ENCODE results near the gene ZNF830. TPM values are rescaled to one million over a fixed set of nuclear protein-coding genes. Genes with fewer than 3 reads are reported as not detected.

Gene ZNF830
- total and polyA plus RNA-seq, 2 of the 13 experiments (the other 11 are each of a cell fraction or from before 2014, with no cell fraction given), result 6.1 to 19.0 TPM

DNA sequence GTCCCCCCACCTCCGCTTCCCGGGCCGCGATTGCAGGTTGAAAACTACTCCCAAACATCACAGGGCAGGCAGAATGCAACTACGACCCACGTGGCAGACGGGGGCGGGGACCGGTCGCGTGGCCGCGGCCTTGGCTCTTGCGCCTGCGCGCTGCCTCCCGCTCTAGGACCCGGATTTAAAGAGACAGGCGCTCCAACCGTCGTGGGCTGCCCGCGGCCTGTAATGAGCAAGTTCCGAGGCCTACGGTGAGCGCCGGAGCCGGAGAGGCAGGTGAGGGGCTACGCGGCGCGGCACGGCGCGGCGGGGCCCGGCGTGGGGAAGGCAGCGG lies 19.0 kb downstream of the ZNF830 start, which contains the start of gene LIG3 (continued):
- TF ChIP-seq ELF3 (CRISPR knock-in tag; IDR thresholded peaks at IDR 0.05), result peak; percentile 38
- peak; percentile 48; the same call in 1 of the 2 replicates for TF ChIP-seq ZNF138 (CRISPR knock-in tag; IDR thresholded peaks at IDR 0.05; ENCODE audit: low read depth)
- no peak for TF ChIP-seq ZNF3 (CRISPR knock-in tag; IDR thresholded peaks at IDR 0.05)
- no peak for TF ChIP-seq ZNF329 (CRISPR knock-in tag; IDR thresholded peaks at IDR 0.05; ENCODE audit: low read depth)
- TF ChIP-seq ZFP36L1 (CRISPR knock-in tag; IDR thresholded peaks at IDR 0.05), result no peak
- no peak for TF ChIP-seq TARDBP (CRISPR knock-in tag; IDR thresholded peaks at IDR 0.05)
- TF ChIP-seq PHB2 (IDR thresholded peaks at IDR 0.05; ENCODE audit: partially characterized antibody), result no peak
- TF ChIP-seq ZNF296 (CRISPR knock-in tag; conservative IDR thresholded peaks at IDR 0.05), result 0 out of 2 replicates have a peak, but pooled peaks have one; percentile 7
- TF ChIP-seq, protein P1, sequence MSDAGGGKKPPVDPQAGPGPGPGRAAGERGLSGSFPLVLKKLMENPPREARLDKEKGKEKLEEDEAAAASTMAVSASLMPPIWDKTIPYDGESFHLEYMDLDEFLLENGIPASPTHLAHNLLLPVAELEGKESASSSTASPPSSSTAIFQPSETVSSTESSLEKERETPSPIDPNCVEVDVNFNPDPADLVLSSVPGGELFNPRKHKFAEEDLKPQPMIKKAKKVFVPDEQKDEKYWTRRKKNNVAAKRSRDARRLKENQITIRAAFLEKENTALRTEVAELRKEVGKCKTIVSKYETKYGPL (CRISPR knock-in tag; IDR thresholded peaks at IDR 0.05), result peak; percentile 14; the same call in 1 of the 2 replicates
- no peak for TF ChIP-seq SMARCC2 (IDR thresholded peaks at IDR 0.05)
- TF ChIP-seq ZNF891 (CRISPR knock-in tag; IDR thresholded peaks at IDR 0.05), result 0 out of 2 replicates have a peak, but pooled peaks have one; percentile 10
- no peak for TF ChIP-seq SMAD9 (CRISPR knock-in tag; IDR thresholded peaks at IDR 0.05)
- TF ChIP-seq ZNF772 (CRISPR knock-in tag; IDR thresholded peaks at IDR 0.05), result peak; percentile 61; the same call in 1 of the 2 replicates
- no peak for TF ChIP-seq HMGA1 (CRISPR knock-in tag; conservative IDR thresholded peaks at IDR 0.05)
- TF ChIP-seq, protein P2, sequence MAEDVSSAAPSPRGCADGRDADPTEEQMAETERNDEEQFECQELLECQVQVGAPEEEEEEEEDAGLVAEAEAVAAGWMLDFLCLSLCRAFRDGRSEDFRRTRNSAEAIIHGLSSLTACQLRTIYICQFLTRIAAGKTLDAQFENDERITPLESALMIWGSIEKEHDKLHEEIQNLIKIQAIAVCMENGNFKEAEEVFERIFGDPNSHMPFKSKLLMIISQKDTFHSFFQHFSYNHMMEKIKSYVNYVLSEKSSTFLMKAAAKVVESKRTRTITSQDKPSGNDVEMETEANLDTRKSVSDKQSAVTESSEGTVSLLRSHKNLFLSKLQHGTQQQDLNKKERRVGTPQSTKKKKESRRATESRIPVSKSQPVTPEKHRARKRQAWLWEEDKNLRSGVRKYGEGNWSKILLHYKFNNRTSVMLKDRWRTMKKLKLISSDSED (CRISPR knock-in tag; IDR thresholded peaks at IDR 0.05), result no peak
- no peak for TF ChIP-seq ZNF282 (IDR thresholded peaks at IDR 0.05; ENCODE audit: partially characterized antibody)
- no peak for TF ChIP-seq SIX1 (CRISPR knock-in tag; IDR thresholded peaks at IDR 0.05; ENCODE audit: borderline replicate concordance)
- no peak for TF ChIP-seq ZNF143 (CRISPR knock-in tag; IDR thresholded peaks at IDR 0.05)
- 0 out of 2 replicates have a peak, but pooled peaks have one; percentile 29 for TF ChIP-seq HCFC1 (IDR thresholded peaks at IDR 0.05; ENCODE audit: low read depth, low read length)
- TF ChIP-seq, protein P3, sequence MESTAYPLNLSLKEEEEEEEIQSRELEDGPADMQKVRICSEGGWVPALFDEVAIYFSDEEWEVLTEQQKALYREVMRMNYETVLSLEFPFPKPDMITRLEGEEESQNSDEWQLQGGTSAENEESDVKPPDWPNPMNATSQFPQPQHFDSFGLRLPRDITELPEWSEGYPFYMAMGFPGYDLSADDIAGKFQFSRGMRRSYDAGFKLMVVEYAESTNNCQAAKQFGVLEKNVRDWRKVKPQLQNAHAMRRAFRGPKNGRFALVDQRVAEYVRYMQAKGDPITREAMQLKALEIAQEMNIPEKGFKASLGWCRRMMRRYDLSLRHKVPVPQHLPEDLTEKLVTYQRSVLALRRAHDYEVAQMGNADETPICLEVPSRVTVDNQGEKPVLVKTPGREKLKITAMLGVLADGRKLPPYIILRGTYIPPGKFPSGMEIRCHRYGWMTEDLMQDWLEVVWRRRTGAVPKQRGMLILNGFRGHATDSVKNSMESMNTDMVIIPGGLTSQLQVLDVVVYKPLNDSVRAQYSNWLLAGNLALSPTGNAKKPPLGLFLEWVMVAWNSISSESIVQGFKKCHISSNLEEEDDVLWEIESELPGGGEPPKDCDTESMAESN (CRISPR knock-in tag; conservative IDR thresholded peaks at IDR 0.05), result no peak; the same call in 1 of the 2 replicates
- no peak for TF ChIP-seq MAFK (conservative IDR thresholded peaks at IDR 0.05 in 1 of 2, IDR thresholded peaks at IDR 0.05 in 1 of 2; ENCODE audit: low read length in 2 of 2)
- peak; percentile 51; the same call in 1 of the 2 replicates for TF ChIP-seq RFXAP (CRISPR knock-in tag; IDR thresholded peaks at IDR 0.05; ENCODE audit: borderline replicate concordance)
- no peak for TF ChIP-seq GLI4 (CRISPR knock-in tag; IDR thresholded peaks at IDR 0.05; ENCODE audit: borderline replicate concordance)
- TF ChIP-seq, protein P4, sequence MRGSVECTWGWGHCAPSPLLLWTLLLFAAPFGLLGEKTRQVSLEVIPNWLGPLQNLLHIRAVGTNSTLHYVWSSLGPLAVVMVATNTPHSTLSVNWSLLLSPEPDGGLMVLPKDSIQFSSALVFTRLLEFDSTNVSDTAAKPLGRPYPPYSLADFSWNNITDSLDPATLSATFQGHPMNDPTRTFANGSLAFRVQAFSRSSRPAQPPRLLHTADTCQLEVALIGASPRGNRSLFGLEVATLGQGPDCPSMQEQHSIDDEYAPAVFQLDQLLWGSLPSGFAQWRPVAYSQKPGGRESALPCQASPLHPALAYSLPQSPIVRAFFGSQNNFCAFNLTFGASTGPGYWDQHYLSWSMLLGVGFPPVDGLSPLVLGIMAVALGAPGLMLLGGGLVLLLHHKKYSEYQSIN (CRISPR knock-in tag; IDR thresholded peaks at IDR 0.05; ENCODE audit: borderline replicate concordance), result no peak
- no peak for TF ChIP-seq ZNF709 (CRISPR knock-in tag; IDR thresholded peaks at IDR 0.05)
- TF ChIP-seq FIP1L1 (IDR thresholded peaks at IDR 0.05; ENCODE audit: borderline replicate concordance, insufficient read depth, low read depth, low read length), result no peak
- TF ChIP-seq FOXO1 (CRISPR knock-in tag; IDR thresholded peaks at IDR 0.05), result peak; percentile 64
- TF ChIP-seq MEIS1 (CRISPR knock-in tag; IDR thresholded peaks at IDR 0.05; ENCODE audit: borderline replicate concordance), result no peak
- TF ChIP-seq JUNB (CRISPR knock-in tag; IDR thresholded peaks at IDR 0.05; ENCODE audit: borderline replicate concordance), result no peak
